Measurements from ENCODE around the gene LIN37.

Gene LIN37

DNA sequence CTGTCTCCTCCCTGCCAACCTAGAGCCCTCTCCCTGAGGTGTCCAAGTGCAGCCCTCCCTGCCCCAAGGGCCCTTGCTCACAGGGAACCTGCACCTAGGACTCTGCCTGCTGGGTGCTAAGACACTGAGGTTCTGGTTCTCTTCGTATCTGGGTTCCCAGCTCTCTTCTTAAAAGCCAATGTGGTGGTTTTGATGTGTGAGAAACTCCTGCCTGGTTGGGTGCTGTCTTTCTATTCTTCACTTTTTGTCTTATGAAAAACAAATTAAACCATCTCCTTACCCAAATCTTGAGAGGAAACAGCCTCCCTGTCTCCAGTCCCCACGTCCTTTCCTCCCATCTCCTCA is 34.9 kb upstream of the LIN37 start:
- no peak for TF ChIP-seq TEAD4 (IDR thresholded peaks at IDR 0.05)
- TF ChIP-seq MAX (IDR thresholded peaks at IDR 0.05): no peak
- TF ChIP-seq ZBTB7A (IDR thresholded peaks at IDR 0.05; ENCODE audit: low read depth): no peak
- TF ChIP-seq CEBPB (IDR thresholded peaks at IDR 0.05): no peak
- TF ChIP-seq FOXM1 (IDR thresholded peaks at IDR 0.05; ENCODE audit: borderline replicate concordance, low read depth): no peak
- no peak for TF ChIP-seq EP300 (IDR thresholded peaks at IDR 0.05; ENCODE audit: borderline replicate concordance)
- TF ChIP-seq EGR1 (IDR thresholded peaks at IDR 0.05): no peak
- no peak for TF ChIP-seq REST (IDR thresholded peaks at IDR 0.05; ENCODE audit: low read depth)
- no peak for TF ChIP-seq NFIC (IDR thresholded peaks at IDR 0.05)
- no peak for TF ChIP-seq CREB1 (IDR thresholded peaks at IDR 0.05; ENCODE audit: low read depth)
- no peak for TF ChIP-seq TAF1 (IDR thresholded peaks at IDR 0.05; ENCODE audit: low read depth)
- TF ChIP-seq, protein P1, sequence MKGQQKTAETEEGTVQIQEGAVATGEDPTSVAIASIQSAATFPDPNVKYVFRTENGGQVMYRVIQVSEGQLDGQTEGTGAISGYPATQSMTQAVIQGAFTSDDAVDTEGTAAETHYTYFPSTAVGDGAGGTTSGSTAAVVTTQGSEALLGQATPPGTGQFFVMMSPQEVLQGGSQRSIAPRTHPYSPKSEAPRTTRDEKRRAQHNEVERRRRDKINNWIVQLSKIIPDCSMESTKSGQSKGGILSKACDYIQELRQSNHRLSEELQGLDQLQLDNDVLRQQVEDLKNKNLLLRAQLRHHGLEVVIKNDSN (IDR thresholded peaks at IDR 0.05): no peak
- TF ChIP-seq RAD21 (IDR thresholded peaks at IDR 0.05; ENCODE audit: low read depth): no peak
- TF ChIP-seq TCF12 (IDR thresholded peaks at IDR 0.05; ENCODE audit: low read depth): no peak
- no peak for TF ChIP-seq YY1 (IDR thresholded peaks at IDR 0.05; ENCODE audit: low read depth)

- TF ChIP-seq ZBTB7A (IDR thresholded peaks at IDR 0.05; ENCODE audit: low read depth): no peak
- no peak for TF ChIP-seq FOXM1 (IDR thresholded peaks at IDR 0.05; ENCODE audit: borderline replicate concordance, low read depth)
- no peak for TF ChIP-seq MAX (IDR thresholded peaks at IDR 0.05)
- no peak for TF ChIP-seq TAF1 (IDR thresholded peaks at IDR 0.05; ENCODE audit: low read depth)
Observed at GRCh38 chr19:35713904-35714495, 34.4 kb upstream of the LIN37 start.

GRCh38 chr19:35714601-35715354 is 33.6 kb upstream of the LIN37 start:
- TF ChIP-seq ZBTB7A (IDR thresholded peaks at IDR 0.05; ENCODE audit: low read depth) (no peak), MAX (IDR thresholded peaks at IDR 0.05) (no peak), EP300 (IDR thresholded peaks at IDR 0.05; ENCODE audit: borderline replicate concordance) (no peak), TCF12 (IDR thresholded peaks at IDR 0.05; ENCODE audit: low read depth) (no peak), YY1 (IDR thresholded peaks at IDR 0.05; ENCODE audit: low read depth) (no peak), CREB1 (IDR thresholded peaks at IDR 0.05; ENCODE audit: low read depth) (no peak), CEBPB (IDR thresholded peaks at IDR 0.05) (no peak), TEAD4 (IDR thresholded peaks at IDR 0.05) (no peak), NFIC (IDR thresholded peaks at IDR 0.05) (no peak), REST (IDR thresholded peaks at IDR 0.05; ENCODE audit: low read depth) (no peak), FOXM1 (IDR thresholded peaks at IDR 0.05; ENCODE audit: borderline replicate concordance, low read depth) (no peak), RAD21 (IDR thresholded peaks at IDR 0.05; ENCODE audit: low read depth) (no peak)
- TF ChIP-seq, protein P1 (IDR thresholded peaks at IDR 0.05): no peak

DNA sequence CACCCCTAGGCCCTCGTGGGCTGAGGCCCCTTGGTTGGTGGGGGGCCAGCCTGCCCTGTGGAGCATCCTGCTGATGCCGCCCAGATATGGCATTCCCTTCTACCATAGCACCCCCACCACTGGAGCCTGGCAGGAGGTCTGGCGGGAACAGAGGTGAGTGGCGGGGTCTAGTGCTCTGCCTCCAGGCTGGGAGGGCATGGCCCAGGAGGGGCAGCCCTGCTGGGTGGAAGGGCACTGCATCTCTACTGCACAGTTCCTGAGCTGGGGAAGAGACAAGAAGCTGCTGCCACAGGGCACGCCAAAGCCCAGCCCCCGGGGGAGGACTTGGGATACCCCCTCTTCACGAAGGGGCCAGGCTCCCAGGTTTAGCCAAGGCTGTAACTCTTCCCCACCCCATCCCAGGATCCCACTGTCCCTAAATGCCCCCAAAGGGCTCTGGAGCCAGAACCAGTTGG is 33.0 kb upstream of the LIN37 start:
- no peak for TF ChIP-seq FOXM1 (IDR thresholded peaks at IDR 0.05; ENCODE audit: borderline replicate concordance, low read depth)
- TF ChIP-seq EP300 (IDR thresholded peaks at IDR 0.05; ENCODE audit: borderline replicate concordance): no peak
- TF ChIP-seq ZBTB7A (IDR thresholded peaks at IDR 0.05; ENCODE audit: low read depth): no peak
- TF ChIP-seq CEBPB (IDR thresholded peaks at IDR 0.05): no peak
- TF ChIP-seq EGR1 (IDR thresholded peaks at IDR 0.05): no peak
- TF ChIP-seq CREB1 (IDR thresholded peaks at IDR 0.05; ENCODE audit: low read depth): no peak
- TF ChIP-seq, protein P1 (IDR thresholded peaks at IDR 0.05): no peak
- no peak for TF ChIP-seq REST (IDR thresholded peaks at IDR 0.05; ENCODE audit: low read depth)
- TF ChIP-seq YY1 (IDR thresholded peaks at IDR 0.05; ENCODE audit: low read depth): no peak
- TF ChIP-seq TEAD4 (IDR thresholded peaks at IDR 0.05): no peak
- no peak for TF ChIP-seq RAD21 (IDR thresholded peaks at IDR 0.05; ENCODE audit: low read depth)
- no peak for TF ChIP-seq TCF12 (IDR thresholded peaks at IDR 0.05; ENCODE audit: low read depth)
- TF ChIP-seq NFIC (IDR thresholded peaks at IDR 0.05): no peak
- no peak for TF ChIP-seq TAF1 (IDR thresholded peaks at IDR 0.05; ENCODE audit: low read depth)
- no peak for TF ChIP-seq MAX (IDR thresholded peaks at IDR 0.05)

Data from Ishikawa (cell line).